HUES48 (cell line): ENCODE measurements around the gene MYOD1.

Experiments used
- H3K27ac ChIP-seq: one replicate; pipeline ENCODE4 v1.7.0; 2013; ENCODE audit warnings: low read depth, low read length, inconsistent platforms
- H3K27me3 ChIP-seq: 2 replicates; pipeline ENCODE4 v1.6.1; 2013; ENCODE audit warnings: mild to moderate bottlenecking, low read length; ENCODE audit not compliant: control insufficient read depth, insufficient read depth
- H3K36me3 ChIP-seq: 2 replicates; pipeline ENCODE4 v1.6.1; 2013; ENCODE audit warnings: low read length; ENCODE audit not compliant: control insufficient read depth, insufficient read depth
- H3K4me1 ChIP-seq: 2 replicates; pipeline ENCODE4 v1.6.1; 2013; ENCODE audit warnings: mild to moderate bottlenecking, low read length; ENCODE audit not compliant: control insufficient read depth, insufficient read depth
- H3K4me3 ChIP-seq: 2 replicates; pipeline ENCODE4 v1.5.1; 2013; ENCODE audit warnings: mild to moderate bottlenecking, low read depth, low read length
- H3K9ac ChIP-seq: 2 replicates; pipeline ENCODE4 v1.6.1; 2013; ENCODE audit warnings: mild to moderate bottlenecking, low read depth, low read length, moderate library complexity
- H3K9me3 ChIP-seq: 2 replicates; pipeline ENCODE4 v1.6.1; 2013; ENCODE audit warnings: low read length; ENCODE audit not compliant: control insufficient read depth, insufficient read depth

MYOD1 gene

GRCh38 chr11:17753641-17754040, 34.3 kb downstream of the MYOD1 start:
- H3K4me1 ChIP-seq = no peaks in the 10 kb centered on the region
- H3K36me3 ChIP-seq = no peaks in the 10 kb centered on the region
- no peak overlapping the region for H3K9ac ChIP-seq
- no peaks in the 10 kb centered on the region for H3K27me3 ChIP-seq
- no peak overlapping the region for H3K27ac ChIP-seq
- no peak overlapping the region for H3K4me3 ChIP-seq
- H3K9me3 ChIP-seq = no peaks in the 10 kb centered on the region

GRCh38 chr11:17755891-17756290, 36.5 kb downstream of the MYOD1 start:
- no peaks in the 10 kb centered on the region for H3K9me3 ChIP-seq
- H3K36me3 ChIP-seq = no peaks in the 10 kb centered on the region
- no peaks in the 10 kb centered on the region; the same call in 1 of the 2 replicates for H3K27me3 ChIP-seq
- no peak overlapping the region for H3K4me3 ChIP-seq
- H3K4me1 ChIP-seq = no peaks in the 10 kb centered on the region
- no peak overlapping the region for H3K27ac ChIP-seq
- H3K9ac ChIP-seq = no peak overlapping the region

- Histone ChIP-seq H3K4me3 (no peak overlapping the region), H3K9me3 (no peaks in the 10 kb centered on the region), H3K27me3 (no peaks in the 10 kb centered on the region; the same call in 1 of the 2 replicates), H3K4me1 (no peaks in the 10 kb centered on the region), H3K36me3 (no peaks in the 10 kb centered on the region), H3K27ac (no peak overlapping the region), H3K9ac (no peak overlapping the region)
These were observed 41.0 kb downstream of the MYOD1 start for GRCh38 chr11:17760102-17761029.

GRCh38 chr11:17762309-17762974, 43.1 kb downstream of the MYOD1 start:
- no peak overlapping the region for H3K9ac ChIP-seq
- no peak overlapping the region for H3K4me3 ChIP-seq
- H3K4me1 ChIP-seq = no peaks in the 10 kb centered on the region
- no peaks in the 10 kb centered on the region for H3K36me3 ChIP-seq
- H3K9me3 ChIP-seq = no peaks in the 10 kb centered on the region
- no peak overlapping the region for H3K27ac ChIP-seq
- H3K27me3 ChIP-seq = no peaks in the 10 kb centered on the region; the same call in 1 of the 2 replicates

GRCh38 chr11:17763244-17763643, 43.9 kb downstream of the MYOD1 start:
- Histone ChIP-seq H3K27ac (no peak overlapping the region), H3K9ac (no peak overlapping the region), H3K4me1 (no peaks in the 10 kb centered on the region), H3K36me3 (no peaks in the 10 kb centered on the region), H3K9me3 (no peaks in the 10 kb centered on the region), H3K27me3 (no peaks in the 10 kb centered on the region; the same call in 1 of the 2 replicates), H3K4me3 (no peak overlapping the region)

GRCh38 chr11:17763703-17764102, 44.3 kb downstream of the MYOD1 start:
- Histone ChIP-seq H3K27me3 (no peaks in the 10 kb centered on the region; the same call in 1 of the 2 replicates), H3K4me1 (no peaks in the 10 kb centered on the region), H3K36me3 (no peaks in the 10 kb centered on the region), H3K9ac (no peak overlapping the region), H3K9me3 (no peaks in the 10 kb centered on the region), H3K27ac (no peak overlapping the region), H3K4me3 (no peak overlapping the region)

- Histone ChIP-seq H3K4me3 (no peak overlapping the region), H3K9ac (no peak overlapping the region), H3K36me3 (no peaks in the 10 kb centered on the region), H3K27me3 (no peaks in the 10 kb centered on the region), H3K9me3 (no peaks in the 10 kb centered on the region), H3K27ac (no peak overlapping the region), H3K4me1 (no peaks in the 10 kb centered on the region)
These were observed 45.3 kb downstream of the MYOD1 start for GRCh38 chr11:17764446-17765218.

GRCh38 chr11:17765356-17766072, 46.1 kb downstream of the MYOD1 start:
- Histone ChIP-seq H3K36me3 (no peaks in the 10 kb centered on the region), H3K27ac (no peak overlapping the region), H3K9ac (no peak overlapping the region), H3K4me3 (no peak overlapping the region), H3K9me3 (no peaks in the 10 kb centered on the region), H3K27me3 (no peaks in the 10 kb centered on the region), H3K4me1 (no peaks in the 10 kb centered on the region; the same call in 1 of the 2 replicates)

GRCh38 chr11:17766073-17766359, 46.6 kb downstream of the MYOD1 start:
- no peak overlapping the region for H3K27ac ChIP-seq
- no peaks in the 10 kb centered on the region for H3K9me3 ChIP-seq
- no peaks in the 10 kb centered on the region for H3K27me3 ChIP-seq
- H3K4me1 ChIP-seq = no peaks in the 10 kb centered on the region; the same call in 1 of the 2 replicates
- H3K36me3 ChIP-seq = no peaks in the 10 kb centered on the region
- no peak overlapping the region for H3K9ac ChIP-seq
- H3K4me3 ChIP-seq = no peak overlapping the region

- H3K9me3 ChIP-seq = no peaks in the 10 kb centered on the region
- no peaks in the 10 kb centered on the region; the same call in 1 of the 2 replicates for H3K4me1 ChIP-seq
- H3K4me3 ChIP-seq = no peak overlapping the region
- H3K9ac ChIP-seq = no peak overlapping the region
- H3K27ac ChIP-seq = no peak overlapping the region
- no peaks in the 10 kb centered on the region for H3K27me3 ChIP-seq
- H3K36me3 ChIP-seq = no peaks in the 10 kb centered on the region
These were observed 47.2 kb downstream of the MYOD1 start for GRCh38 chr11:17766590-17766989.
